Natural killer cell (primary cell): ENCODE measurements around the gene SHROOM3. TPM values are rescaled to one million over a fixed set of nuclear protein-coding genes. Genes with fewer than 3 reads are reported as not detected.

ENCODE experiments used
- ATAC-seq, 3 donors: fragments of 150-1000 bp in 2 of 3; fragments of 200-7000 bp in 1 of 3; cut with Tn5 transposase; 1 replicate in 1 of 3; 2 replicates in 2 of 3; pipeline ENCODE4 v1.10.0; 2021; ENCODE audit warnings: mild to moderate bottlenecking in 2 of 3, moderate library complexity in 2 of 3
- DNase-seq, 2 donors: peaks; one replicate each; pipeline versions ENCODE4 v3.0.0 to v3.0.0-alpha.2; 2013 to 2021; ENCODE audit warnings: mixed read lengths in 1 of 2
- H3K27ac ChIP-seq: one replicate; pipeline ENCODE4 v1.5.1; 2013; ENCODE audit warnings: mild to moderate bottlenecking, low read length
- H3K27me3 ChIP-seq: one replicate; pipeline ENCODE4 v1.6.1; 2013; ENCODE audit warnings: low read length; ENCODE audit not compliant: control insufficient read depth, insufficient read depth
- H3K36me3 ChIP-seq: one replicate; pipeline ENCODE4 v1.6.1; 2013; ENCODE audit warnings: low read length; ENCODE audit not compliant: control insufficient read depth, insufficient read depth
- H3K4me1 ChIP-seq: one replicate; pipeline ENCODE4 v1.6.1; 2013; ENCODE audit warnings: low read length; ENCODE audit not compliant: control insufficient read depth, insufficient read depth
- H3K4me3 ChIP-seq: one replicate; pipeline ENCODE4 v1.5.1; 2013; ENCODE audit warnings: low read length
- H3K9me3 ChIP-seq: one replicate; pipeline ENCODE4 v1.6.1; 2013; ENCODE audit warnings: low read length; ENCODE audit not compliant: control insufficient read depth, insufficient read depth
- H3K27ac Mint-ChIP-seq, 2 donors: one replicate each; pipeline ENCODE4 v1.8.0; 2022; ENCODE audit warnings: mild to moderate bottlenecking in 2 of 2, mixed read lengths in 2 of 2, moderate library complexity in 1 of 2
- H3K27me3 Mint-ChIP-seq, 2 donors: one replicate each; pipeline ENCODE4 v1.8.0; 2022; ENCODE audit warnings: low read depth in 2 of 2, mixed read lengths in 2 of 2
- H3K36me3 Mint-ChIP-seq: one replicate; pipeline ENCODE4 v1.8.0; 2022; ENCODE audit warnings: mixed read lengths
- H3K4me1 Mint-ChIP-seq, 2 donors: one replicate each; pipeline ENCODE4 v1.8.0; 2022; ENCODE audit warnings: mixed read lengths in 2 of 2
- H3K4me3 Mint-ChIP-seq: one replicate; pipeline ENCODE4 v1.8.0; 2022; ENCODE audit warnings: mild to moderate bottlenecking, moderate library complexity, mixed read lengths
- H3K9me3 Mint-ChIP-seq, 2 donors: one replicate each; pipeline ENCODE4 v1.8.0; 2022; ENCODE audit warnings: mixed read lengths in 2 of 2
- CTCF ChIP-seq: fragments of 200-600 bp; IDR thresholded peaks from one replicate; pipeline ENCODE4 v1.8.0; 2022; ENCODE audit warnings: antibody characterized with exemption
- WGBS: methylation state at CpG from one replicate; pipeline ENCODE4 v1.1.7; 2013; ENCODE audit warnings: missing lambda C conversion rate; ENCODE audit not compliant: insufficient coverage; 5-methylcytosine and 5-hydroxymethylcytosine counted together
- intact Hi-C: fragments of 100-400 bp; cut with micrococcal nuclease; formaldehyde crosslinking; loops from one replicate; pipeline ENCODE4 v1.14.2; 2022
- total RNA-seq, 4 donors: library from RNA; stranded (reverse); fragments of 120-200 nt in 1 of 4; gene quantifications; one replicate each; pipeline versions ENCODE4 v1.2.3 to v1.2.4, GENCODE V29; 2013 to 2022

Gene SHROOM3
- total RNA-seq, 3 donors from 2014 or later (not counting 1 experiment from before 2014, with no cell fraction given) = 0.63 TPM; not detected in 2

GRCh38 chr4:76688619-76689144, 253.7 kb downstream of the SHROOM3 start:
- Mint-ChIP-seq H3K4me3 (peak overlapping the region; percentile 52), H3K27me3 (peaks cover 54 to 64% of the 10 kb centered on the region in 2 donors), H3K4me1 (peaks cover 5 to 14% of the 10 kb centered on the region in 2 donors), H3K9me3 (no peaks in the 10 kb centered on the region), H3K36me3 (no peaks in the 10 kb centered on the region), H3K27ac (no peak overlapping the region)
- no peak for ATAC-seq
- peaks cover 11% of the 10 kb centered on the region for H3K4me1 ChIP-seq
- H3K27me3 ChIP-seq = peaks cover 26% of the 10 kb centered on the region
- no peak for TF ChIP-seq CTCF
- no peaks in the 10 kb centered on the region for H3K36me3 ChIP-seq
- peak in 1 of 2 donors; percentile 14 for DNase-seq
- intact Hi-C loops = no loop called here
- H3K4me3 ChIP-seq = no peak overlapping the region
- no peaks in the 10 kb centered on the region for H3K9me3 ChIP-seq
- WGBS = 20% methylated on average over 12 of the region's 13 CpGs
- H3K27ac ChIP-seq = no peak overlapping the region

- peak in 1 of 2 donors; percentile 21 for DNase-seq
- ATAC-seq = peak in 2 of 3 donors; percentile 27 to 61
- no peak overlapping the region for H3K4me3 Mint-ChIP-seq
- H3K4me1 ChIP-seq = peaks cover 11% of the 10 kb centered on the region
- H3K9me3 Mint-ChIP-seq = no peaks in the 10 kb centered on the region
- no peak overlapping the region for H3K27ac Mint-ChIP-seq
- TF ChIP-seq CTCF = no peak
- no peaks in the 10 kb centered on the region for H3K36me3 Mint-ChIP-seq
- no peaks in the 10 kb centered on the region for H3K9me3 ChIP-seq
- peaks cover 50 to 61% of the 10 kb centered on the region in 2 donors for H3K27me3 Mint-ChIP-seq
- WGBS = under 1% methylated on average over 87 of the region's 87 CpGs
- intact Hi-C loops = no loop called here
- peaks cover 26% of the 10 kb centered on the region for H3K27me3 ChIP-seq
- H3K27ac ChIP-seq = no peak overlapping the region
- no peak overlapping the region for H3K4me3 ChIP-seq
- no peaks in the 10 kb centered on the region for H3K36me3 ChIP-seq
- peaks cover 5 to 14% of the 10 kb centered on the region in 2 donors for H3K4me1 Mint-ChIP-seq
These were observed 254.3 kb downstream of the SHROOM3 start for GRCh38 chr4:76689145-76689817.

GRCh38 chr4:76690011-76690905, 255.2 kb downstream of the SHROOM3 start:
- Histone ChIP-seq H3K27ac (no peak overlapping the region), H3K27me3 (peaks cover 30% of the 10 kb centered on the region), H3K4me3 (no peak overlapping the region), H3K36me3 (no peaks in the 10 kb centered on the region), H3K9me3 (no peaks in the 10 kb centered on the region), H3K4me1 (peaks cover 11% of the 10 kb centered on the region)
- no peaks in the 10 kb centered on the region for H3K36me3 Mint-ChIP-seq
- intact Hi-C loops = no loop called here
- H3K27me3 Mint-ChIP-seq = peaks cover 44 to 57% of the 10 kb centered on the region in 2 donors
- peak overlapping the region; percentile 57 for H3K4me3 Mint-ChIP-seq
- TF ChIP-seq CTCF = no peak
- peak in 1 of 2 donors; percentile 5 for DNase-seq
- no peaks in the 10 kb centered on the region for H3K9me3 Mint-ChIP-seq
- no peak overlapping the region for H3K27ac Mint-ChIP-seq
- H3K4me1 Mint-ChIP-seq = peaks cover 5 to 14% of the 10 kb centered on the region in 2 donors
- whole genome bisulfite sequencing = 2% methylated on average over 7 of the region's 12 CpGs
- no peak for ATAC-seq
